HTR-8/SVneo (cell line): Measurements from ENCODE around the gene HOXA4.

ENCODE experiments used
- DNase-seq: peaks from one replicate; pipeline ENCODE4 v3.0.0; 2011; ENCODE audit warnings: low spot score, mixed read lengths; ENCODE audit not compliant: insufficient read length
- FAIRE-seq: peaks from 2 replicates; lab custom pipeline; 2011; peaks lifted over from hg19 to GRCh38; lab: Jason Lieb, UNC

The HOXA4 gene

GRCh38 chr7:27122077-27122910 is 8.3 kb downstream of the HOXA4 start:
- FAIRE-seq, result no peak
- DNase-seq, result no peak

GRCh38 chr7:27121684-27122076 is 8.9 kb downstream of the HOXA4 start:
- DNase-seq (no peak), FAIRE-seq (no peak)

DNA sequence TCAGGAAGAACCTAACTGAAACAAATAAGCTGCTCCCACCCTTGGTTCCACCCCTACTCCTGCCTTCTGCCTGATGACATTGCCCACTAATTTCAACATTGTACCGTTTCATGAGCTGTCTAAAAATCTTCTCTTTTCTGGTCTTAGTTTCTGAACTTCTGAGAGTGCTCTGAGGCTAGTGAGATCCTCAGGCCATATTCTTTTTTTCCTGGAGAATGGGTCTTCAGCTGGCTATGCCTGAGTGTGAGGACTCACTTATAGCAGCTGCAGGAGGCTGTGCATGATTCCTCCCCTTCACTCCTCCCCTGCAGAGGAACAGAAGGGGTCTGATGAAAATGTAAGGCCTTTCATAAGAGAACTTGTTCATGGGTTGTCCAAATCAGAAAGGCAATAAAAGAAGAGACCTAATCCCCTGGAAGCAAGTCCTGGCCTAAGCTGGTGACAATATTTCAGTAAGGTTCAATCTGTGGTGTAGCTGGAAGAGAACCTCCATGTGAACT is 11.1 kb downstream of the HOXA4 start:
- no peak for FAIRE-seq
- no peak for DNase-seq

DNA sequence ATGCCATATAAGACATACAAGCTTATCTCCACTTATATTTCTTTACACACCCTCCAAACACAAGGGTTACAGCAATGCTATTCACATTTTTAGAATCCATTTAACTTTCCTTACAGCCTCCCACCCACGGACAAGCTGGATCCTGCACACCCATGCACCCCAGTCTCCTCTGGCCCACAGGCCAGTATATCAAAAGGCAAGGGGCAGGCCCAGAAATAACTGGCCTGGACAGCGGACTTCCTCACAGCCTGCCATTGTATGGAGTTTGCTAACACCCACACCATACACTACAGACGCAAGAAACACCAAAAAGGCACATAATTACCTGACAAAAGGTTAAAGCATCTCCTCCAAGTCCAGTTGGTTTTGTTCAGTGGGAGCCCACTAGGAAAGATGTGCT is 12.0 kb downstream of the HOXA4 start:
- FAIRE-seq, result no peak

DNA sequence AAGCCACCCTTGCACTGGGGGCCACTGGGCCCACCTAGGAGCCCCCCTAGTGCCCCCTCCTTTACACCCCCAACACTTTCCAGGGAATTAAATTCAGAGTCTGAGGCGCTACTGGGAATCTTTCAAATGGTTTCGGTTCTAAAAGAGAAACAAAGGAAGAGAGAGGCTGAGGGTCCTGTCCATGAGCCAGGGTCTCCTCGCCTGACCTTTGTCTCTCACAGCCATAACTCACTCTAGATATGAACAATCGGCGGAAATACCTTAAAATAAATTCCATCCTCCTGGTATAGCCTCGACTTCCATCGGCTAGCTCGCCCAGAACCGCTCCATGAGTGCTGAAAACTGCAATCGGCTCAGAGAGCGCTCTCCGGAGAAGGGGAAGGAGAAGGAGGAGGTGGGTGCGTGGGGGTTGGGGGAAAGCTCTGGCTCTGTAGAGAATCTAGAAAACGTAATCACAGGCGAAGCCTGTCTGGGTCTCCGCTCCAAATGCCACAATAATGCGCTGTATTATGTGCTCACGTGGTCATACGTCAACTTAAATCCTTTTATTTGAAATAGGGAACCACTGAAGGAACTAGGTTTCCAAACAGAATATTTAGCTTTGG is 12.6 kb downstream of the HOXA4 start:
- FAIRE-seq, result no peak
- DNase-seq, result no peak

More for the DNA sequence above, 12.0 kb downstream of the HOXA4 start:
- DNase-seq, result no peak

DNA sequence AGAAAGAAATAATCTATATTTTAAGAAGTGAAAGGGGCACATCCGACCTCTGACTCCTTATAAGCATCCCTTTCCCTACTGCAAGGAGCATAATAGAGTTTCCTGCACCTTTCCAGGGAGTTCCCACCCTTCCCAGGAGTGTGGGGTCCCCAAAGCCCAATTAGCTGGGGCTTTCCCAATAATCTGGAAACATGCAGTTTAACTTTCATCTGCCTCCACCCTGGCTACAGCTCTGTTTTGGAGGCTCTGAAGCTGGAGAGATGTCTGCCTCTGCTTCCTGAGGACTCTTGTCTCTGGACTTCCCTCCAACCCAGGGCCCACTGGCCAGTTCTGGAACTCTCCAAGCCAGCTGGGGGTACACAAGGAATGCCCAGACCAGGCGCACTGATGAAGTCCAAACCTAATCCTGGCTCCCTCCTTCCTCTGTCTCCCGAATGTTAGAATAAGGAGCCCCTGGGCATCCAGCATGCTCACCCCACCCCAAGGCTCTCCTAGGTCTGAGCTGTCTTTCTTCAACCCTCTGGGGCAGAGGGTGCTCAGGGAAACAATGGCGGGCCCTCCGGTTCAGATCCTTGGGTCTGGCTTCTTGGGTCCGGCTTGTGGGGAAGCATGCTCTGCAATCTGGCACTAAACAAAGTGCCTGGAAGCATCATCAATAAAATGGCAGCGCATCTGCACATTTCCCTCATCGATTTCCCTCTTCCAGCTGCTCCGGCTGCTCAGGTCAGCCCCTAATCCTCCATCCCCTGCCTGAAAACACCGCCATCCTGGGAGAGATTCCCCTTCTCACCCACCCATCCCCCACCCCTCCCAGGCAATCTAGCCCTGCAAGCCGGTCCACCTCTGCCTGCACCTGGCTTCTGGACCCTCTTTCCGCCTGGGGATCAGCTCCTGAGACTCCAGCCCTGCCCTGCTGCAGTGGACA is 13.3 kb downstream of the HOXA4 start:
- no peak for DNase-seq
- FAIRE-seq, result no peak

DNA sequence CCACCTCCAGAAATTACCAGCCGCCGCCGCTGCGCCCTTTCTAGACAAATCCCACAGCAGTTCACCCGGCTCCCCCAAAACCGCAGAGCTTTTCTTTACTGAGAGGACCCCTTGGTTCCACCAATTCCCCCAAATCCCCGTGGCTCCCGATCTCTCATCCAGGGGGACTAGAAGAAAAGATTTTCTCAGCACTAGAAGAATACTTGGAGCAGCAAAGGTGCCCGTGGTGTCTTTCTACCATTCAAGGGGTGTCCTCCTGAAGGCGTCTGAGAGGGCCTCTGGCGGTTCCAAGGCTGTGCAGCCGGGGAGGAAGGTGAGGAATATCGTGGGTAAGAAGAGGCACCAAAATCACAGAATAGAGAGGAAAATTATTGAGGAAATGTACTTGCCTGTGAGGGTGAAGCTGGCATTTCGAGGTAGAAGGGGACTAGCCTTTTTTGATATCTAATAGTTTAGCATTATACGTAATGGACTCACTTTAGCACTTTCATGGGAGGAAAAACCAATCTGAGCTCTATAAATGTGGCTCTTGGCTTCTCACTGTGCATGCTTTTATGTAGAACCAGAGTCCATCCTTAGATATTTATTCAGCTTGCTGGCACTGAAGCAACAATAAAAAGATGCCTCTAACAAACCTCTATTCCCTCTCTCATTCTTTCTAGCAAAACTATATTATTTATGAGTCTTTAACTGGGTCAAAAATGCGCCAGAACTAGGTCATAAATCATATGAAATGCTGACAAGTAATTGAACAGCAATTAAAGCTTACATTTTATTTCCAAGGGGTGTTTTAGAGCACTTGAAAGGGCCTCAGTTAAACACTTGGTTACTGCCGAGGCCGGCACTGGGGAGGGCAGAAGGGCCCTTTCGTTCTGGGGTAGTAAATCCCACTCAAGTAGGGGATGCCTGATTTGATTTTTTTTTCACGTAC is 14.3 kb downstream of the HOXA4 start:
- FAIRE-seq (no peak), DNase-seq (no peak)

DNA sequence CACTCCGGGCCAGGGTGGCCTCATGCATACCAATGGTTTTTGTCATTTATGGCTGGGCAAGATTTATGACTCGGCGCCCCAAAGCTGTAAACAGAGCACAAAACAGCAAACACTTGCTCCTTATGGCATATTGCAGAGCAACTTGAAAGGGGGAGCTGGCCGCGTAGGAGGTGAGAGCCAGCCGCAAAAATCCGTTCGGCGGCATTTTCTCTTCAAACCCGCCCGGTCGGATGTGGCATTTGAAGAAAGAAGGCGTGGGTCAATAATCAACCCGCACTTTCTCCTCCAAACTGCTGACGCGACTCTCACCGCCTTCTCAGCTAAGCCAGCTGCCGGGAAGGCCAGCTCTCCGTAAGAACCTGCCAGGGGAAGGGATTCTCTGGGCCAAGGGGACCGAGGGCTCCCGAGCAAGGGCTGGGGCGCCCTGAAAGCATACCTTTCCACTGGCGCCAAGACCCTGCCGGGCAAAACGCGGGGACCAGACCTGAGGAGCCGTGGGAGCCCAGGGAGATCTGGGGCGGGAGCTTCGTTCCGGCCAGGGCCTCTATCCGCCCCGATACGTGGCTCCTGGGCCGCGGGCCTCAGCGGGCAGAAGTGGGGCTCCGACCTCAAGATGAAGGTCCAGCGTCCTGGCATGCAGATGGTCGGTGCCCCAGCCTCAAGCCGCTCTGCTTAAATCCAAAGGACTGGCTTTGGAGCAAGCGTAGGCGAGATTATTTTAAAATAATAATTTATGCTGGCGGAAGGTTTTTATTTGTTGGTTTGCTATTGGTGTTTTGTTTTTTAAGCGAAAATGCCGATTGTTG is 15.1 kb downstream of the HOXA4 start:
- FAIRE-seq, result no peak
- DNase-seq, result peak; percentile 66

GRCh38 chr7:27114881-27115220 is 15.7 kb downstream of the HOXA4 start:
- DNase-seq (no peak), FAIRE-seq (no peak)

DNA sequence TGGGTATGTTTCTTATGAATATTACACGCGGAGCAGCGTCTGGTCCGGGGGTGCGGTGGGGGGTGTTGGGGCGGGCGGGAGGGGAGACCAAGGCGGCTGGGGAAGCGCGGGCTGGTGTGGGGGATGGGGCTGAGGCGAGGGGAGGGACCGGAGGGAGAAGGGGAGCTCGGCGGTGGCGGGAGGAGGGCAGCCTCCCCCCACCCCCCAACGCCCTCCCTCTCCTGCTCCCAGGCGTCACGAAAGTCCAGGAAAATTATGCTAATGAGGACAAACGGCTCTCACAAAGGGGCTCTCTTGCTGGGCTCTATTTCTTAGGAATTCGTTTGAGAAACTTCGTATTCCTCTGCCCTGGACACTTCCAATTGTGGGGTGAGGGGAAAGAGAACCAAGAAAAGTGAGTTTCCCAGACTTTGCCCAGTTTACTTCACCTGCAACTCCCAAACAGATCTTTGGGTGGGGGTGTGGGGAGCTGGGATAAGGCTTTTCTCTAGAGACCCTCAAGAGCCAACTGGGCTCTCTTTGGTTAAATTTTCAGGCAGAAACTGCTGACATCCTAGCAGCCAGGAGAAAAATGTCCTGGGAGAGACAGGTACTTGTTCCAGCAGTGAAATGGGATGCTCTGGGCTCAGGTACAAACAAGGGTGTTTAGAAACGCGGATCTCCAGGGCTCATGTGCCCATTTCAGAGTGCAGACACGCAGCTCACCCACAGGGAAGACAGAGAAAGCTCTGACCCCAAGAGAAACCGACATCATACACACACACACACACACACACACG is 16.4 kb downstream of the HOXA4 start:
- FAIRE-seq, result no peak

DNA sequence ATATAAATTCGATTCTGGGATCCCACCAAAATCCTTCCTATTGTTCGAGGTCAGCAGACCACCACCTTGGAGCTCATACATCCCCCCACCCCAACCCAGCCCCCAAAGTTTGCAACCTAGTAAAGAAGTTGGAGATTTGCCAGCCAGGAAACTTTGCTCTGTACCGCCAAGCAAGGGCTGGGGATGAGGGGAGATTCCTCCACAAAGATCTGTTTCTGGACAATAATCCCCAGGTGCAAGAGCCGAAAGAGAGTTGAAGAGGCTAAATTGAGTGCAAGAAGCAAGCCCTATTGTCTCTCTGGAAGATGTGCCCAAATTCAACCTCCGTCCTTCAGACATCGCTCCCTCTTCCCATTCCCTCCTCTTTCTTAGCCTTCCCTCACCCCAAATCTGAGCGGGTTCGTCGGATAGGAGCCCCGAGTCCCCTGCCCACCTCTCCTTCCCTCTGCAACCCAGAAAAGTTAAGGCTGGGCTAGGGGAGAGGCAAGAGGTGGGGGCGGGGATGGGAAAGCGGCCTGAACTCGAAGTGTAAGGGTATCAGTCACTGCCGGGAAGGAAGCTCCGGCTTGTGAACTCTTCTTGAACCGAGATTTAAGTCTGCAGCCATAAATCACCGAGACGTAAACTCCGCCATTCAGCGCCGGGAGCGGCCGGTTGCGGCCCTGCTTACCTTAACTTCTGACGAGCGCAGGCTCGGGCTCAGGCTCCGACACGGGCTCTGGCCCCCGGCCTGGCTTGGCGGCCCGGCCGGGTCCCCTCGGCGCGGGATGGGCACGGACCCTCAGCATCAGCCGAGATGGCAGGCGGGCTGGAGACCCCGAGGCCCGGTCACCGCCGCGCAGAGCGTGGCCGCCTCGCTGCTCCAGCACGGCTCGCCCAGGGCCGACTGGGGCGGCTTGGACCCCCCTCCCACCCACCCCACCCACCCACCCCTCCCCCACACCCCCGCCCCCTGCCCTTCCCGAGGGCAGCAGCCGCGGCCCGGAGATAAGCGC is 17.3 kb downstream of the HOXA4 start:
- DNase-seq (peak; percentile 71), FAIRE-seq (peak; percentile 44)

More for the DNA sequence above, 16.4 kb downstream of the HOXA4 start:
- DNase-seq, result no peak

- FAIRE-seq (no peak), DNase-seq (no peak)
These were observed 18.2 kb downstream of the HOXA4 start for GRCh38 chr7:27112361-27112760.

DNA sequence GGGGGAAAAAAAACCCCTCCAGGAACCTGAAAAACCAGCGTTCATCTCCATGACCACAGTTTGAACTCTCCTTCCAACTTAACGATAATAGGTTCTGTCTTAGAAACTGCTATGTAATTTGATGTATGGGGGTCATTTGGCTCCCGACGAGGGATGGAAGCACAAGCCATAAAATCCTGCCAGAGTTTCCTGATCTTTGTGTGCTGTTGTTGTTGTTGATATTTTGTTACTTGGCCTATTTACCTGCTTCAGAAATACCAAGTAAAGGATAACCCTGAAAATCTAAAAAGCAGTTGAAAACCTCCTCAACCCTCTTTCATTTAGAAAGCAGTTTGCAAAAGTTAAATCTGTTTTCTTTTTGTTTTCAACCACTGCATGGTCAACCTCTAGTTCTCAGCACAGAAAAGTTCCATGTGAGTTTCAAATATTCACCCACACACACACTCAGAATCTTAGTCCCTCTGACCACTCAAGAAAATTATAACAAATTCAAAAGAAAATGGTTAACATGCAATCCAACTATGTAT is 18.7 kb downstream of the HOXA4 start:
- no peak for DNase-seq
- no peak for FAIRE-seq

DNA sequence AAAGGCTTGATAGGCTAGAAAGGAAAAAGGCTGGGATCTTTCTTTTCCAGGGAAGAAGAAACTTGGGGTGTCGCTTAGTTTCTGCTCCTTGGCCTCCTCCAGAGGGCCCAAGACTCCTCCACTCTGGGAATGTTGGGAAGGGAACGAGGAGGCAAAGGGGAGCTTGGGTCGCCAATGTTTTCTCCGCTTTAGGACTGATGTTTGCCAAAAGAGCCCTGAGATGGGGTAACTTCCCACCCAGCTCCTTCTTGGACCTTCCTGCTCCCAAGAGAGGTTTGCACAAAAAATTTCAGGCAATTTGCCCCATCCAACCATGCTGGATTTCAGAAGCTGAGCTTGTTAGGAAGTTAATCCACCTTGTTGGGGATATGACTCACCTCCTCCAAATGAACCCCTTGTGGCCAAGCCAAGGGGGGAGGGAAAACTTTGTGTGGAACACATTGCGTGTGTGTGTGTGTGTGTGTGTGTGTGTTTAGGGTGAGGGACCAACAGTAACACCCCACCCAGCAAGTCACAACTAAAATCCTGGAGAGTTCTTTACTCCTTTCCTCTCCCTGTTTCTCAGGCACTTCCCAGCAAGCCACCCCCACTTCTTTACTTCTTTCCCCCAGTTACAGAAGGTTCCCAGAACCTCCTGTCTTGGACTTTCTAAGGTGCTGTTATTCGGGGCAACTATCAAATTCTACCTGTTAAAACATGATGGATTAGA is 19.4 kb downstream of the HOXA4 start:
- DNase-seq, result no peak
- FAIRE-seq, result peak; percentile 28

DNA sequence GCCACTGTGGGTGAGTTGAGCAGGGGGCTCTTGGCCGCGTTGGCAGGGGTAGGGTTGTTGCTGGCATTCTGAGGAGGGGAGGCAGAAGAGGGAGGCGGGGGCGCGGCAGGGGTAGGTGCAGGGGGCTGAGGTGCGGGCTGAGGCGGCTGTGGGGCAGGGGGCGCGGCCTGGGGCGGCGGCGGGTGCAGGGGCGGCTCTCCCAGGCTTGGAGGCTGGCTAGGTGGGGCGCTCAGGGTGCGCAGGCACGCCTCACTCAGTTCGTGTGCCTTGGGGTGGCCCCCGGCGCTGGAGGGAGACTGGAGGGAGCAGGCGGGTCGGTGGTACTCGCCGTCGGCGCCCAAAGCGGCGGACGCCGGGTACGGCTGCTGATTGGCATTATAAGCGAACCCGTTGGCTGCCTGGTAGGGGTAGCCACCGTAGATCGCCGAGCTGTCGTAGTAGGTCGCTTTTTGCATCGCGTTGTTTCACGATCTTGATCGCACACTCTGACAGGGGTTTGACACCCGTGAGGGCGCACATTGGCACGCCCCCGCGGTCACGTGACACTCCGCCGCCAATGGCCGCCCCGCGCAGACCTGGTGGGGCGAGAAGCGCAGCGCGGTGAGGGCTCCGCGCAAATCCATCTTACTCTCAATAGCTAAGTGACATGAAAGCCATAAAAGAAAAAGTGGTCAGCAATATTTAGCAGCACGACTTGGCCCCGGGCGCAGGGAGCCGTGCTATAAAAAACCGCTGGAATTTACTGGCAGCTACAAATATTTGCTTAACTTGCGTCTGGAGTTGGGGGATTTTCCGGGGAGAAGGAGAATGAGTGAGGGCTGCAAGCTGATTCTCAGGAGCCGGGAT is 20.1 kb downstream of the HOXA4 start:
- FAIRE-seq, result peak; percentile 72
- DNase-seq, result peak; percentile 83
